Upper lobe of left lung (tissue), 4 donors: Measurements from ENCODE around the gene ROR2.

Experiments
- POLR2A ChIP-seq, 4 donors: fragments of 450-650 bp; IDR thresholded peaks; one replicate each; pipeline ENCODE4 v1.5.1; 2016 to 2017; ENCODE audit warnings: antibody characterized with exemption in 4 of 4, mild to moderate bottlenecking in 2 of 4
- POLR2AphosphoS5 ChIP-seq, 2 donors: sonication (generic); formaldehyde crosslinking; IDR thresholded peaks; one replicate each; pipeline ENCODE4 v1.5.1; 2017; ENCODE audit warnings: antibody characterized with exemption in 2 of 2
- TF ChIP-seq, protein P1 (sequence below), 6 experiments: fragments of 450-650 bp in 4 of 6; fragments of 200-600 bp in 2 of 6; sonication (generic) in 2 of 6; IDR thresholded peaks; one replicate each; pipeline ENCODE4 v1.5.1; 2016 to 2019; ENCODE audit warnings: antibody characterized with exemption in 6 of 6

DNA sequence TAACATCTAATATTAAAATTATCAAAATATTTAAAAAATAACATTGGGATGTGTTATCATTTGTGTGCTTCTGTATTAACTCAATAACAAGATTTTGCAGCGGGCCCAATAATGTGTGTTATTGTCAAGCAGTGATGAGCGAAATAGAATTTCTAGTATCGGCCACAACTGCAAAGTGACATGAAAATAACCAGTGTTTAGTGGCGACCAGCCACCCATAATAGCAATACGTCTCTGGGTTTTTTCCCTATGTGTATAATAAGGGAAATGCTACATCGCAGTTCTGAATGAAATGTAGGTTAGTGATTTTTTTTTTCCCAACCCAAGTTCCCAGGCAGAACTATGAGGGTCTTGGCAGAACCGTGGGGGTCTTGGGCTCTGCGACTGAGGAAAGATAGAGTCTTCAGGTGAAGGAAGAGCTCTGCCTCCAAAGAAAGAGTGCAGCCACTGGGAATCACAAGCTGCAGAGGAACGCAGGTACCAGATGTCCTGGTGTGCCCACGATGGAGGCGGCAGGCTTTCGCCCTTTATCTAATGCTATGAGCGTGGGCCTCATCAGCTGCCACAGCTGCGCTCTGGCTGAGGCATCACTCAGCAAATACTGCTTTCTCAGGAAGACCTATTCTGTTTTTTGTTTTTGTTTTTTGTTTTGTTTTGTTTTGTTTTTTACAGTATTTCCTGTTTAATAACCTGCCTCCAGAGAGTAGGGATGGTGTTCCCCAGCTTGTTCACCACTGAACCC lies 235.0 kb downstream of the ROR2 start:
- TF ChIP-seq, protein P1, sequence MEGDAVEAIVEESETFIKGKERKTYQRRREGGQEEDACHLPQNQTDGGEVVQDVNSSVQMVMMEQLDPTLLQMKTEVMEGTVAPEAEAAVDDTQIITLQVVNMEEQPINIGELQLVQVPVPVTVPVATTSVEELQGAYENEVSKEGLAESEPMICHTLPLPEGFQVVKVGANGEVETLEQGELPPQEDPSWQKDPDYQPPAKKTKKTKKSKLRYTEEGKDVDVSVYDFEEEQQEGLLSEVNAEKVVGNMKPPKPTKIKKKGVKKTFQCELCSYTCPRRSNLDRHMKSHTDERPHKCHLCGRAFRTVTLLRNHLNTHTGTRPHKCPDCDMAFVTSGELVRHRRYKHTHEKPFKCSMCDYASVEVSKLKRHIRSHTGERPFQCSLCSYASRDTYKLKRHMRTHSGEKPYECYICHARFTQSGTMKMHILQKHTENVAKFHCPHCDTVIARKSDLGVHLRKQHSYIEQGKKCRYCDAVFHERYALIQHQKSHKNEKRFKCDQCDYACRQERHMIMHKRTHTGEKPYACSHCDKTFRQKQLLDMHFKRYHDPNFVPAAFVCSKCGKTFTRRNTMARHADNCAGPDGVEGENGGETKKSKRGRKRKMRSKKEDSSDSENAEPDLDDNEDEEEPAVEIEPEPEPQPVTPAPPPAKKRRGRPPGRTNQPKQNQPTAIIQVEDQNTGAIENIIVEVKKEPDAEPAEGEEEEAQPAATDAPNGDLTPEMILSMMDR (IDR thresholded peaks at IDR 0.05): no peak
- TF ChIP-seq POLR2A (IDR thresholded peaks at IDR 0.05): no peak
- TF ChIP-seq POLR2AphosphoS5 (IDR thresholded peaks at IDR 0.05): no peak
